H1 (cell line): ENCODE results near the gene TMEM229B. TPM values are rescaled to one million over a fixed set of nuclear protein-coding genes. Genes with fewer than 3 reads are reported as not detected.

Source experiments
- CTCF ChIA-PET: fragments of 300-600 bp; sonication (Branson Sonifier 250); formaldehyde crosslinking; loops from one replicate; lab custom pipeline; 2021; ENCODE audit not compliant: partially characterized antibody; lab: Charles Lee
- POLR2A ChIA-PET: fragments of 300-600 bp; sonication (Branson Sonifier 250); formaldehyde crosslinking; loops from one replicate; lab custom pipeline; 2021; ENCODE audit warnings: inconsistent platforms; ENCODE audit not compliant: partially characterized antibody; lab: Charles Lee
- DNase-seq, 2 experiments: peaks; one replicate each; pipeline versions ENCODE4 v3.0.0 to v3.0.0-alpha.2; 2010 to 2022; ENCODE audit warnings: low spot score in 2 of 2, low read depth in 1 of 2, mixed read lengths in 1 of 2
- FAIRE-seq: peaks from 2 replicates; lab custom pipeline; 2011; peaks lifted over from hg19 to GRCh38; lab: Jason Lieb, UNC
- H2AFZ ChIP-seq: 2 replicates; pipeline ENCODE4 v1.8.1; 2012; ENCODE audit warnings: low read length, inconsistent platforms
- H2AK5ac ChIP-seq: 2 replicates; pipeline ENCODE4 v1.6.1; 2013; ENCODE audit warnings: low read depth, low read length
- H2BK120ac ChIP-seq: replicated peaks from 2 replicates; pipeline ENCODE3; 2013; ENCODE audit warnings: low read depth, low read length, inconsistent platforms
- H2BK12ac ChIP-seq: 2 replicates; pipeline ENCODE4 v1.6.1; 2013; ENCODE audit warnings: low read depth, low read length
- H2BK15ac ChIP-seq: 2 replicates; pipeline ENCODE4 v1.6.1; 2013; ENCODE audit warnings: low read length
- H2BK20ac ChIP-seq: 2 replicates; pipeline ENCODE4 v1.6.1; 2013; ENCODE audit warnings: low read length
- H2BK5ac ChIP-seq: 2 replicates; pipeline ENCODE4 v1.6.1; 2013; ENCODE audit warnings: low read depth, low read length
- H3K14ac ChIP-seq: 2 replicates; pipeline ENCODE4 v1.6.1; 2013; ENCODE audit warnings: inconsistent platforms; ENCODE audit not compliant: insufficient read length
- H3K18ac ChIP-seq: 2 replicates; pipeline ENCODE4 v1.6.1; 2013; ENCODE audit warnings: low read length; ENCODE audit errors: extremely low read depth
- H3K23ac ChIP-seq: 2 replicates; pipeline ENCODE4 v1.6.1; 2013; ENCODE audit warnings: inconsistent platforms; ENCODE audit not compliant: insufficient read length
- H3K23me2 ChIP-seq: 2 replicates; pipeline ENCODE4 v1.6.1; 2013; ENCODE audit warnings: low read depth, low read length
- H3K27ac ChIP-seq: 2 replicates; pipeline ENCODE4 v1.6.1; 2011; ENCODE audit warnings: low read depth, low read length, inconsistent platforms
- H3K27me3 ChIP-seq, 4 experiments: replicated peaks in 1 of 4; 1 replicate in 1 of 4; 2 replicates in 3 of 4; pipeline versions ENCODE4 v1.6.1 to v1.8.1; 2011 to 2013; ENCODE audit warnings: low read length in 3 of 4, mild to moderate bottlenecking in 3 of 4, inconsistent platforms in 2 of 4, mixed read lengths in 2 of 4, moderate library complexity in 1 of 4; ENCODE audit not compliant: control insufficient read depth in 3 of 4, insufficient read depth in 3 of 4; ENCODE audit errors: extremely low read depth in 1 of 4
- H3K36me3 ChIP-seq, 4 experiments: 2 replicates each; pipeline versions ENCODE4 v1.6.1 to v1.8.1; 2011 to 2013; ENCODE audit warnings: mild to moderate bottlenecking in 4 of 4, low read length in 3 of 4, moderate library complexity in 2 of 4, control low read depth in 1 of 4, inconsistent platforms in 1 of 4; ENCODE audit not compliant: insufficient read depth in 4 of 4, control insufficient read depth in 2 of 4
- H3K4ac ChIP-seq: replicated peaks from 2 replicates; pipeline ENCODE3; 2013; ENCODE audit warnings: low read length, low read depth, mixed read lengths, inconsistent platforms; ENCODE audit not compliant: insufficient read length
- H3K4me1 ChIP-seq, 4 experiments: replicated peaks in 1 of 4; 1 replicate in 1 of 4; 2 replicates in 3 of 4; pipeline versions ENCODE4 v1.6.1 to v1.8.1; 2011 to 2013; ENCODE audit warnings: low read length in 3 of 4, inconsistent platforms in 2 of 4, mixed read lengths in 1 of 4; ENCODE audit not compliant: insufficient read depth in 4 of 4, control insufficient read depth in 3 of 4
- H3K4me2 ChIP-seq, 2 experiments: 2 replicates each; pipeline versions ENCODE4 v1.6.1 to v1.8.1; 2011 to 2013; ENCODE audit warnings: low read depth in 2 of 2, low read length in 2 of 2, control low read depth in 1 of 2, inconsistent platforms in 1 of 2, mild to moderate bottlenecking in 1 of 2; ENCODE audit not compliant: insufficient read depth in 1 of 2
- H3K4me3 ChIP-seq, 4 experiments: fragments of 200-600, 300-600 bp in 1 of 4; sonication (generic), shearing (Covaris generic), sonication (Bioruptor Twin) in 1 of 4; 2 replicates each; pipeline versions ENCODE4 v1.5.1 to v1.8.1; 2011 to 2016; ENCODE audit warnings: low read length in 4 of 4, low read depth in 3 of 4, control low read depth in 2 of 4, inconsistent platforms in 2 of 4, mild to moderate bottlenecking in 2 of 4, mixed read lengths in 1 of 4, moderate library complexity in 1 of 4; ENCODE audit not compliant: insufficient read depth in 2 of 4; ENCODE audit errors: extremely low read depth in 1 of 4
- H3K56ac ChIP-seq: replicated peaks from 2 replicates; pipeline ENCODE3; 2013; ENCODE audit warnings: low read depth, mild to moderate bottlenecking, mixed read lengths, low read length, inconsistent platforms; ENCODE audit not compliant: insufficient read length
- H3K79me1 ChIP-seq: 2 replicates; pipeline ENCODE4 v1.6.1; 2013; ENCODE audit warnings: low read depth, low read length, control low read depth
- H3K79me2 ChIP-seq, 2 experiments: 2 replicates each; pipeline versions ENCODE4 v1.6.1 to v1.8.1; 2012 to 2013; ENCODE audit warnings: low read length in 2 of 2, mild to moderate bottlenecking in 2 of 2, inconsistent platforms in 1 of 2; ENCODE audit not compliant: insufficient read depth in 2 of 2, control insufficient read depth in 1 of 2
- H3K9ac ChIP-seq, 4 experiments: replicated peaks in 1 of 4; 1 replicate in 1 of 4; 2 replicates in 3 of 4; pipeline versions ENCODE4 v1.6.1 to v1.8.1; 2011 to 2013; ENCODE audit warnings: low read depth in 3 of 4, low read length in 3 of 4, control low read depth in 2 of 4, mild to moderate bottlenecking in 2 of 4, moderate library complexity in 2 of 4, inconsistent platforms in 1 of 4; ENCODE audit errors: extremely low read depth in 1 of 4
- H3K9me3 ChIP-seq, 2 experiments: 2 replicates each; pipeline versions ENCODE4 v1.6.1 to v1.8.1; 2012 to 2013; ENCODE audit warnings: mild to moderate bottlenecking in 2 of 2, moderate library complexity in 2 of 2, control low read depth in 1 of 2, inconsistent platforms in 1 of 2, low read depth in 1 of 2, low read length in 1 of 2, mixed read lengths in 1 of 2; ENCODE audit not compliant: insufficient read depth in 2 of 2
- H4K20me1 ChIP-seq, 2 experiments: replicated peaks in 1 of 2; 2 replicates each; pipeline versions ENCODE3 to v1.8.1; 2011 to 2013; ENCODE audit warnings: inconsistent platforms in 2 of 2, low read length in 2 of 2, mild to moderate bottlenecking in 1 of 2; ENCODE audit not compliant: insufficient read depth in 2 of 2, control insufficient read depth in 1 of 2
- H4K5ac ChIP-seq: 2 replicates; pipeline ENCODE4 v1.6.1; 2013; ENCODE audit warnings: low read length, low read depth, mixed read lengths, inconsistent platforms; ENCODE audit not compliant: insufficient read length
- H4K8ac ChIP-seq: 2 replicates; pipeline ENCODE4 v1.8.0; 2013; ENCODE audit warnings: mild to moderate bottlenecking, moderate library complexity, low read length, inconsistent platforms; ENCODE audit not compliant: insufficient read depth; ENCODE audit errors: extremely low read depth
- H4K91ac ChIP-seq: replicated peaks from 2 replicates; pipeline ENCODE3; 2013; ENCODE audit warnings: low read length, mixed read lengths, inconsistent platforms; ENCODE audit not compliant: insufficient read length
- ATF3 ChIP-seq: IDR thresholded peaks from 2 replicates; pipeline ENCODE4 v1.6.1; 2011; ENCODE audit warnings: low read depth, mild to moderate bottlenecking, low read length; ENCODE audit not compliant: insufficient read depth
- CEBPB ChIP-seq: IDR thresholded peaks from 2 replicates; pipeline ENCODE4 v1.6.1; 2012; ENCODE audit warnings: low read depth, low read length
- EP300 ChIP-seq, 2 experiments: IDR thresholded peaks; 1 replicate in 1 of 2; 2 replicates in 1 of 2; pipeline ENCODE4 v1.6.1; 2011 to 2012; ENCODE audit warnings: low read depth in 2 of 2, low read length in 2 of 2, mild to moderate bottlenecking in 2 of 2, borderline replicate concordance in 1 of 2, inconsistent platforms in 1 of 2, moderate library complexity in 1 of 2
- JUN ChIP-seq: IDR thresholded peaks from 2 replicates; pipeline ENCODE4 v1.6.1; 2011; ENCODE audit warnings: low read depth, mild to moderate bottlenecking, improper control_type of control experiment, low read length
- KDM4A ChIP-seq: IDR thresholded peaks from one replicate; pipeline ENCODE4 v1.7.1; 2012; ENCODE audit warnings: low read depth, mild to moderate bottlenecking, moderate library complexity, low read length, inconsistent platforms; ENCODE audit not compliant: severe bottlenecking
- KDM5A ChIP-seq: fragments of 200-600 bp; IDR thresholded peaks from 2 replicates; pipeline ENCODE4 v1.7.1; 2012; ENCODE audit warnings: mild to moderate bottlenecking, low read length, inconsistent platforms, mixed read lengths
- RBBP5 ChIP-seq: IDR thresholded peaks from 2 replicates; pipeline ENCODE4 v1.7.1; 2012; ENCODE audit warnings: low read depth, mild to moderate bottlenecking, inconsistent platforms, low read length, moderate library complexity, borderline replicate concordance
- RXRA ChIP-seq: IDR thresholded peaks from 2 replicates; pipeline ENCODE4 v1.6.1; 2011; ENCODE audit warnings: low read depth, mild to moderate bottlenecking, low read length, moderate library complexity; ENCODE audit not compliant: insufficient read depth
- SIN3A ChIP-seq, 2 experiments: IDR thresholded peaks in 1 of 2; conservative IDR thresholded peaks in 1 of 2; 2 replicates each; pipeline ENCODE4 v1.6.1; 2011 to 2012; ENCODE audit warnings: low read length in 2 of 2, improper control_type of control experiment in 1 of 2, low read depth in 1 of 2, mild to moderate bottlenecking in 1 of 2
- TAF1 ChIP-seq: IDR thresholded peaks from 2 replicates; pipeline ENCODE4 v1.6.1; 2011; ENCODE audit warnings: mild to moderate bottlenecking, low read depth, low read length
- TAF7 ChIP-seq: optimal IDR thresholded peaks from 2 replicates; pipeline ENCODE3; 2011; ENCODE audit warnings: low read depth, mild to moderate bottlenecking, inconsistent platforms, low read length, moderate library complexity, borderline replicate concordance
- WGBS, 2 experiments: shearing (Covaris generic) in 1 of 2; methylation state at CpG; one replicate each; pipeline versions ENCODE4 v1.1.6 to v1.1.7; 2013 to 2015; ENCODE audit warnings: low lambda C conversion rate in 2 of 2, mixed read lengths in 2 of 2, inconsistent platforms in 1 of 2, low coverage in 1 of 2, missing lambda C conversion rate in 1 of 2; ENCODE audit not compliant: insufficient replicate concordance in 2 of 2, insufficient coverage in 1 of 2, insufficient read length in 1 of 2; ENCODE audit errors: extremely low coverage in 1 of 2, missing lambda C conversion rate in 1 of 2; 5-methylcytosine and 5-hydroxymethylcytosine counted together
- polyA plus RNA-seq, 7 experiments: library from polyadenylated mRNA; depleted of rRNA in 3 of 7; stranded (reverse) in 5 of 7; unstranded in 2 of 7; fragments of >200 nt in 5 of 7; fragments of 200-250 nt in 2 of 7; gene quantifications; 1 replicate in 5 of 7; 2 replicates in 1 of 7; 4 replicates in 1 of 7; pipeline versions ENCODE4 v1.2.1 to v1.2.3, GENCODE V29; 2011 to 2013; ENCODE audit warnings: missing spikeins in 2 of 7, mixed read lengths in 2 of 7
- total RNA-seq: library from RNA; stranded (reverse); fragmentation: NEBNext Ultra II Directional; extraction: Animal tissue kit (Norgen Biotek cat#: 25700); gene quantifications from 2 replicates; pipeline ENCODE4 v1.2.1, GENCODE V29; 2021

TMEM229B gene
- total and polyA plus RNA-seq, 2 of the 8 experiments (the other 6 are each of a cell fraction or from before 2014, with no cell fraction given) = 0.73 to 0.85 TPM

- CTCF ChIA-PET = interaction anchor here (0.6 to 43.6 kb wide), 7 partner anchors 15 to 164 kb away, joined by 3 to 924 read pairs (median 3); partner anchors contain the start of gene VTI1B
- Histone ChIP-seq H3K4me2 (no peak overlapping the region), H3K27ac (no peak overlapping the region), H3K9ac (no peak overlapping the region), H3K23ac (no peak overlapping the region), H2BK5ac (no peak overlapping the region), H4K5ac (no peak overlapping the region), H3K36me3 (no peaks in the 10 kb centered on the region), H3K27me3 (peaks cover 0 to 29% (median 19%) of the 10 kb centered on the region in 4 experiments; a peak in 6 of 7 replicates), H3K18ac (no peak overlapping the region), H3K14ac (no peak overlapping the region), H4K8ac (no peak overlapping the region), H3K9me3 (no peaks in the 10 kb centered on the region), H3K56ac (no peak overlapping the region), H3K4me3 (no peak overlapping the region), H3K4me1 (peaks cover 0 to 8% (median 3%) of the 10 kb centered on the region in 4 experiments; a peak in 3 of 7 replicates), H4K91ac (no peak overlapping the region), H2BK15ac (no peak overlapping the region), H3K79me1 (no peaks in the 10 kb centered on the region), H2AK5ac (no peak overlapping the region), H2BK120ac (no peak overlapping the region), H3K4ac (no peak overlapping the region), H3K79me2 (no peaks in the 10 kb centered on the region), H2BK12ac (no peak overlapping the region), H2BK20ac (no peak overlapping the region), H2AFZ (no peak overlapping the region), H4K20me1 (no peaks in the 10 kb centered on the region), H3K23me2 (peaks cover 5% of the 10 kb centered on the region; the same call in 1 of the 2 replicates)
- 80% methylated on average over 3 of the region's 3 CpGs; no CpG with 5 or more reads in 1 of the 2 experiments for WGBS, 2 experiments
- DNase-seq (no peak), FAIRE-seq (no peak)
- POLR2A ChIA-PET = interaction anchor here (0.9 kb wide), 1 partner anchor 29 kb away, joined by 3 read pairs; no protein-coding TSS in a partner anchor
- TF ChIP-seq KDM5A = no peak
- TF ChIP-seq RBBP5 = no peak
- no peak for TF ChIP-seq TAF7
- no peak for TF ChIP-seq ATF3
- no peak for TF ChIP-seq EP300 (IDR thresholded peaks at IDR 0.05; ENCODE audit: borderline replicate concordance in 1 of 2, low read depth in 2 of 2, low read length in 2 of 2)
- TF ChIP-seq RXRA = no peak
- no peak for TF ChIP-seq KDM4A
- no peak for TF ChIP-seq SIN3A (conservative IDR thresholded peaks at IDR 0.05 in 1 of 2, IDR thresholded peaks at IDR 0.05 in 1 of 2; ENCODE audit: low read depth in 1 of 2, low read length in 2 of 2)
- no peak for TF ChIP-seq TAF1
- no peak for TF ChIP-seq JUN
- no peak for TF ChIP-seq CEBPB
Observed at GRCh38 chr14:67510836-67511235, 22.3 kb upstream of the TMEM229B start.
